ENCODE data around the gene POLA1.

Gene POLA1

GRCh38 chrX:24982306-24982965, 288.7 kb downstream of the POLA1 start:
- no peak for DNase-seq

- no peak for DNase-seq
Observed at GRCh38 chrX:24983931-24984330, 290.2 kb downstream of the POLA1 start.

DNA sequence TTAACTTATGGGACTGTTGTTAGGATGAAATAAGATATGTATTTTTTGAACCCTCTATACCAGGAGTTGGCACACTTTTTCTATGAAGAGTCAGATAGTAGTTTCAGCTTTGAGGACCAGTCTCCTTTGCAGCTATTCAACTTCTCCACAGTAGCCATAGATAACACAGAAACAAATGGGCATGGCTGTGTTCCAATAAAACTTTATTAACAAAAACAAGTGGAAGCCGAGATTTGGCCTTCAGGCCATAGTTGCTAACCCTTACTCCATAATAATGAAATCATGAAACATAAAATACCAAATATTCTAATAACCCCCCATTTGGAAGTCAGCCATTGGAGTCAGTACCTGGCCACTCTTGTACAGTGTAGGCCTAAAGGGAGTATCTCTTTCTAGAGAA, 291.4 kb downstream of the POLA1 start:
- no peak for DNase-seq

DNA sequence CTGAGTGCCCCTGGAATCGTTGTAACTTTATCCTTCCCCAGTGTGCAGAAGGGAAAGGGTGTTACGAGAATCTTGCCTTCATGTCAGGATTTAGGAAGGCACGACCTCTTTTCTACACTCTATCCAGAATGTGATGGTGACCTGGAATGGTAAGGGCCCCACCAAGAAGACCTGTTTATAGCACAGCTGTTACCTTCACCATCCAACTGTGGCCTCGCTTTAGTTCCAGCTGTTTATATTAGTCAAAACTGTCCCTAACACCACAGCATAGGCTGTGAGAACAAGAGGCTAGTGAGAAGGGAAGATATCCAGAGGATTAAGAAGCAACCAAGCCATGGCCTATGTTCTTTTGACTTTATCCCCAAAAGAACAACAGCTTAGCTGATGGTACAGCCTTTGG, 294.0 kb downstream of the POLA1 start:
- DNase-seq, result no peak

- DNase-seq, result no peak
Observed at GRCh38 chrX:24988314-24988713, 294.6 kb downstream of the POLA1 start.

DNA sequence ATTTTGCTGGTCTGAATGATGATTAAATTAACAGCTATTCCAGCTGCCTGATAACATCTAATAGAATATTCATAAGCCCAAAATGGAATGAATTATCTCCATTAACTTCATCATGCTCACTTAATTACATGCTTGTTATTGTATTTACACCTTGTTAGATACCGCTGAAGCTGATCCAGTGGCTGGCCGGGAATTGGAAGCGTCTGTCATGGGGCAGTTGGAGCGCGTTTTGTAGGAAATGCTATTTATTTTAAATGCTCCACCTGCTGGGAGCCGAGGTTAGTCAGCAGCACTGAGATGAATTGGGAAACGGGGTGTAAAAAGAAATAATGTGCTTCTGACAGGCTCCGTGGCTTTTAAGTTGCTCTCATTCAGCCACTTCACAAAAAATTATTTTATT, 296.8 kb downstream of the POLA1 start:
- DNase-seq, result no peak

DNA sequence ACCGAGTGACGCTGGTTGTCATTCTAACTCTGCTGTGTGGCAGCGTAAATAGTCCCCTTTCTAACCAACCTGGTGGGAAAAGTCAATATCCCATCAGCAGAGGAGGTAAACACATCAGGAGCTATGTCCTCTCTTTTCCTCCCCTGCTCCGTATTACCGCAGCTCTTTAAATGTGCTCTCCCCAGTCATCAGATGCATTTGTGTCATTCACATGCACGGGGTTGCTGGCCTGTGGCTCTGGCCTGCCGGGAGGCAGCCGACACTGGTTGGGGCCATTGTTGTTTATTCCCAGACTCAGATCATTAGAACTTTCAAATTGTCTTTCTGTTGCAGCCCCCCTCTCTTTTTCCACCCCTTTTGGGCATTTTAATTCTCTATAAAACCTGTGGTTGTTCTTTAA, 300.2 kb downstream of the POLA1 start:
- DNase-seq, result no peak

GRCh38 chrX:24996096-24996709, 302.5 kb downstream of the POLA1 start:
- no peak for DNase-seq

DNA sequence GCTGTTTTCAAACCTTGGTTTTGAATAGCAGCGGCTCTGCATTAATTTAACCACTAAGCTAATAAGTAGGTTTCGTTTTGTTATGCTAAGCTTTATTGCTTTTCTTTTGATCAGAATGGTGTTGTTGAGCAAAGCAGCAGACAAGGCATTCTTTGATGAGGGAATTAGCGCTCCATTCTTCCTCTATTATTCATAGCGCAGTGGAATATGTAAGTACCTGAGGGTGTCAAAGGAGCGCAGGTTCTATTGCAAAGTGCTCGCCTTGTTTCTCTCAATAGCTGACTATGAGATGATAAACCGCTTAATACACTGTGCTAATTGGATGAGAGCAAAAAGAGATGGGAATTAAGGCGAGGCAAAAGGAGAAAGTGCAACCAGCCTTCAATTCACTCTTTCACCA, 305.8 kb downstream of the POLA1 start:
- DNase-seq, result no peak

DNA sequence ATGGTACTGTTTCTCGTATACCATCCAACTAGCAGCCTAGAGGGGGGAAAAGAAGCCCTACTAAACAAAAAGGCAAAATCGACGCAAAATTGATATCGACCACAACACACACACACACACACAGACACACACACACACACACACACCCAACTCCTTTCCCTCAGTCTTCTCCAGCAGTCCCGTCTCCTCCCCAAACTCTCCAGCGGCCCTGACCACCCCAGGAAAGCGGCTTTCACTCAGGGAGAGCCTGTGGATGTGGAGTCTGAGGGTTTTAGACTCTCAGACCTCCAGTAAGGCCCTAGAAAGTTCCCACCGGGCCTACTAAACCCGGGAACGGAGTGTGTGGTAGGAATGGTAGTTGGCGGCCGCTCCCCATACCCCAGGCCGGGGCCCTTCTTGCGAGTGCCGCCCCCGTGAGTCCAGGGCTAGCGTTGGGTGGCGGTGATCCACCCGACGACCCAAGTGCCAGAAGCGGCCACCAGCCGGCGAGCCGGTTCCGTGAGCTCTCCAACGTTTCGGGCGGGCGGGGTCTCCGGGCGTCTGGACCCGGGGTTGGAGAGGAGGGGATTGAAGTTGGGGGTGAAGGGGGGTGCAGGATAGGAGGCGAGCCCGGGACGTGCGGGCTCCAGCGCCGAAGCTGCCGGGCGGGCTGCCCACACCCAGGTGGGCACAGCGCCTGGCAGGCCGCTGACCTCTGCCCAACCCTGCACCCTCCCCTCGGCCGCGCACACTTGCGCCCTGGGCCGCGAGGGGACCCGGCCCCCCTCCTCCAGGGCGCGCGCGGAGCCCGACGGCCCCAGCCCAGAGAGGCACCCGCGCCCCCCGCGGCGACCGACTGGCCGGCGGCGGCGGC, 308.3 kb downstream of the POLA1 start:
- no peak for DNase-seq

GRCh38 chrX:25002661-25003020, 308.9 kb downstream of the POLA1 start:
- DNase-seq, result no peak

DNA sequence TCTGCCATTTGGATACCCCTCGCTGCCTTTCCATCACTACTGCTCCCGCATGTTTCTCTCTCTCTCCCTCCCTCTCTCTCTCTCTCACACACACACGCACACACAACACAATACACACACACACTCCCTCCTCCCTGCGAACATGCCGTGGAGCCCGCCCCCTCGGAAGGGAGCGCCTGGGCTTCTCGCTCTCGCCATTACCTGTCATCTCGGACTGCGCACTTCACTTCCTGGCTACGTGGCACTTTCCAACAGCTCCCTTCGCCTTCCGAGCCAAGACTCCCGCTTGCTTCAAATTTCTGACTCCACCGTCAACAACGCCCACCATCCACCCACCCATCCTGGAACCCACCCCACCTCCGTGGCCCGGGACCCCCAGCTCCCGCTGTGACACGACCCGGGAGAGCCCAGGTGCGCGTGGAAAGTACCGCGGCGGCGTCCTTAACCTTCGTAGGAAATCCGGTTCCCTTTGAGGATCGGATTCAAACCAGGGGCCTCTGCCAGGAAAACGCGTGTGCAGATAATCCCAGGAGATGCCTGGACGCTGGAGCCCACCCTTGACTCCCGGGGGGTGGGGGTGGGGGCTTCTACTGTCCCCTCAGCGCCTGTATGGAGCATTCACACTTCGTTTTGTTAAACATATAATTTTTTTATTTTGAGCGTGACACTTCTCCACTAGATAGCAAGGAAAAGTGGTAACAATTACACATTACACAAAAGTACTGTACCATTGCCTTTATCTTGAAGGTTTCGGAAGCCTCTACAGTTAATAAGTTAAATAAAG, 309.5 kb downstream of the POLA1 start:
- DNase-seq, result no peak

- no peak for DNase-seq
Observed at GRCh38 chrX:25004040-25004439, 310.3 kb downstream of the POLA1 start.

DNA sequence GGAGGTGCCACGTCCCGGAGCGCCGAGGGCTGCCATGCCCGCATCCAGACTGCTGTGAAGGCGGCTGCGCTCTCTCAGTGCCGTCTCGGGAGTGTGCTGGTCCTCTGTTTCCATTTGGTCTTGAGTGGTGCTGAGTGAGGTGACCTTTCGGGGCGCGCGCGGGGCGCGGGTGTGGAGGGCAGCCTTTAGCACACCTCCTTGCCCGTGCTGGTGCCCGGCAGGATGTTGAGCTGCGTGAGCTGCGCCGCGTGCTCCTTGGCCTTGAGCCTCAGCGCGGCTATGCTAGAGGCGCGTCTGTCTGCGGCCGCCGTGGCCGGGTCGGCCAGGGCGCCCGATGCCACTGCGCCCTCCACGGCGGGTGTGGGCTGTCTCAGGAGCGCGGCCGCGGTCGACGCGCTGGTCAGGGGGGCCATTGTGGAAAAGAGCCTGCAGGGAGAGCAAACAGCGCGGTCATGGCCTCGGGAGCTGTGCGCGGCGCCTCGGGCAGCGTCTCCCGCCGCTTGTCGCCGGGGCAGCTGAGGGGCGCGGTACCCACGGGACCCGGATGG, 310.8 kb downstream of the POLA1 start:
- no peak for DNase-seq

DNA sequence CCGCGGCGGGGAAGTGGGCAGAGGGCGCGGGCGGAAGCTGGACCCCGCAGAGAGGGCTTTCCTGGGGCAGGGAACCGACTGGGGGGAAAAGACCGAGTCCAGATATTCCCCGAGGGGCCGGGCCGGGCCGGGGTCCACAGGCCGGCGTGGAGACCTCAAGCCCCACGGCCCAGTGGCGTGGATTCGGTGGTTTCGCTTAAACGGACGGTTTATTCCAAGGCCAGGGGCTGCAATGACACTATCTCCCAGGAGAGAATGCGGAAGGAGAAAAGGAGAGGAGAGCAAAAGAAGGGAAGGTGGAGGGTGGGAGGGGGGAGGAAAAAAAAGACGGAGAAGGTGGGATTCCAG, 311.3 kb downstream of the POLA1 start:
- DNase-seq, result no peak

GRCh38 chrX:25005382-25006185, 311.9 kb downstream of the POLA1 start:
- DNase-seq, result no peak

- DNase-seq, result no peak
Observed at GRCh38 chrX:25006586-25007058, 312.9 kb downstream of the POLA1 start.

GRCh38 chrX:25007059-25008053, 313.6 kb downstream of the POLA1 start:
- DNase-seq, result no peak

DNA sequence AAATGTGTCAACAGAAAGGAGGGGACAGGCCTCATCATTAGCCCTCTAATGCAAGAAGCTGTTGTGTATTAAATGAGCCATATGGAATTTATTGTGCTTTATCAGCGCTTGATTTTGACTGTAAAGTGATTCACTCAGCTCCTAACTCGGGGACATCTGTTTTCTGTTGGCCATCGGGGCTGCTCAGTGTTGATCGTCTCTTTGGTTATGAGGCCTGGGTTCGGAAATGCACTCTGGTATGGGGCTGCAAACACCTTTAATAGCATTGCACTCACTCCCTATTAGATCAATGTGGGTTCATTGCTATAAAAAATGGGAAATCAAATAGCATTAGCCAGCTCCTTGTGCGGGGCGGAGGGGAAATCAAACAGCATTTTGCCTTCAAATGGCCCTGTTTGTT, 315.7 kb downstream of the POLA1 start:
- no peak for DNase-seq

GRCh38 chrX:25010784-25011588, 317.3 kb downstream of the POLA1 start:
- no peak for DNase-seq
